ENCODE data around the gene ARSK. TPM values are rescaled to one million over a fixed set of nuclear protein-coding genes. Genes with fewer than 3 reads are reported as not detected.

ARSK gene
- total RNA-seq, 1 donor from 2014 or later, result 5.5 TPM

- peaks cover 3% of the 10 kb centered on the region for H3K36me3 Mint-ChIP-seq (ENCODE audit: low read depth, unreplicated experiment)
- H3K9me3 Mint-ChIP-seq (ENCODE audit: unreplicated experiment), result no peaks in the 10 kb centered on the region
- H3K4me1 Mint-ChIP-seq (ENCODE audit: unreplicated experiment), result no peaks in the 10 kb centered on the region
- no peak for DNase-seq (ENCODE audit: low spot score)
- no peak overlapping the region for H3K4me3 Mint-ChIP-seq (ENCODE audit: unreplicated experiment)
- no peak overlapping the region for H3K27ac Mint-ChIP-seq (ENCODE audit: unreplicated experiment)
- no peak for TF ChIP-seq CTCF (IDR thresholded peaks at IDR 0.05; ENCODE audit: unreplicated experiment)
- peaks cover 2% of the 10 kb centered on the region for H3K27me3 Mint-ChIP-seq (ENCODE audit: unreplicated experiment)
Measured at GRCh38 chr5:95609711-95610110, 54.8 kb downstream of the ARSK start.

GRCh38 chr5:95610546-95610945 lies 55.6 kb downstream of the ARSK start:
- Mint-ChIP-seq H3K9me3 (ENCODE audit: unreplicated experiment) (no peaks in the 10 kb centered on the region), H3K27ac (ENCODE audit: unreplicated experiment) (no peak overlapping the region), H3K4me1 (ENCODE audit: unreplicated experiment) (no peaks in the 10 kb centered on the region), H3K27me3 (ENCODE audit: unreplicated experiment) (peaks cover 2% of the 10 kb centered on the region), H3K4me3 (ENCODE audit: unreplicated experiment) (no peak overlapping the region), H3K36me3 (ENCODE audit: low read depth, unreplicated experiment) (peaks cover 3% of the 10 kb centered on the region)
- no peak for DNase-seq (ENCODE audit: low spot score)
- TF ChIP-seq CTCF (IDR thresholded peaks at IDR 0.05; ENCODE audit: unreplicated experiment), result no peak

GRCh38 chr5:95611396-95611795 lies 56.5 kb downstream of the ARSK start:
- Mint-ChIP-seq H3K27ac (ENCODE audit: unreplicated experiment) (no peak overlapping the region), H3K4me1 (ENCODE audit: unreplicated experiment) (no peaks in the 10 kb centered on the region)
- no peak for TF ChIP-seq CTCF (IDR thresholded peaks at IDR 0.05; ENCODE audit: unreplicated experiment)

GRCh38 chr5:95613514-95613913 lies 58.6 kb downstream of the ARSK start:
- Mint-ChIP-seq H3K27ac (ENCODE audit: unreplicated experiment) (no peak overlapping the region), H3K27me3 (ENCODE audit: unreplicated experiment) (peaks cover 3% of the 10 kb centered on the region), H3K36me3 (ENCODE audit: low read depth, unreplicated experiment) (peaks cover 3% of the 10 kb centered on the region), H3K9me3 (ENCODE audit: unreplicated experiment) (no peaks in the 10 kb centered on the region), H3K4me1 (ENCODE audit: unreplicated experiment) (no peaks in the 10 kb centered on the region), H3K4me3 (ENCODE audit: unreplicated experiment) (no peak overlapping the region)
- DNase-seq (ENCODE audit: low spot score), result no peak
- TF ChIP-seq CTCF (IDR thresholded peaks at IDR 0.05; ENCODE audit: unreplicated experiment), result no peak

More at GRCh38 chr5:95611396-95611795, 56.5 kb downstream of the ARSK start:
- DNase-seq (ENCODE audit: low spot score), result no peak
- Mint-ChIP-seq H3K36me3 (ENCODE audit: low read depth, unreplicated experiment) (peaks cover 3% of the 10 kb centered on the region), H3K27me3 (ENCODE audit: unreplicated experiment) (peaks cover 2% of the 10 kb centered on the region), H3K4me3 (ENCODE audit: unreplicated experiment) (no peak overlapping the region), H3K9me3 (ENCODE audit: unreplicated experiment) (no peaks in the 10 kb centered on the region)

GRCh38 chr5:95615164-95615467 lies 60.2 kb downstream of the ARSK start:
- no peak for TF ChIP-seq CTCF (IDR thresholded peaks at IDR 0.05; ENCODE audit: unreplicated experiment)
- Mint-ChIP-seq H3K4me3 (ENCODE audit: unreplicated experiment) (no peak overlapping the region), H3K27ac (ENCODE audit: unreplicated experiment) (no peak overlapping the region), H3K27me3 (ENCODE audit: unreplicated experiment) (peaks cover 15% of the 10 kb centered on the region), H3K9me3 (ENCODE audit: unreplicated experiment) (no peaks in the 10 kb centered on the region), H3K4me1 (ENCODE audit: unreplicated experiment) (peaks cover 9% of the 10 kb centered on the region), H3K36me3 (ENCODE audit: low read depth, unreplicated experiment) (peaks cover 3% of the 10 kb centered on the region)
- DNase-seq (ENCODE audit: low spot score), result no peak

Measured in endothelial cell (in vitro differentiated cells).